Measurements from ENCODE around the gene GRIN3A.

The GRIN3A gene

DNA sequence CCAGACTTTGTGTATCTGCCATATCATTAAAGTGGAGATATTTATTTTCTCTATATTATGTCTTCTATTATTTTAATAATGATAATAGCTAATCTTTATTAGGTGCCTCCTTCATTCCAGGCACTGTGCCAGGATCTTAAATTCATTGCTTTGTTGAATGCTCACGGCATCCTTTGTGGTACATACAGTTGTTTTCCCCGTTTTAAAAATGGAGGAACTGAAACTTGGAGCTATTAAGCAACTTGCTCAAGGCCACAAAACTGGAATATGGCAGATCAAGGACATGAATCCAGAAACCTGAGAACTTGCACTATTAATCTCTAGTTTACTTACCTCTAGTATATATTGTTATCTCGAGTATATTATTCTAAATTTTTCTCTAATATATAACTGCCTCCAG, 102.2 kb downstream of the GRIN3A start:
- no peak overlapping the region for H3K27ac ChIP-seq (ENCODE audit: low read length, poor library complexity, severe bottlenecking)
- H3K14ac ChIP-seq (ENCODE audit: low read length in 2 of 2): no peak overlapping the region
- H4K91ac ChIP-seq (ENCODE audit: low read length): no peak overlapping the region
- H2BK15ac ChIP-seq (ENCODE audit: low read depth, poor library complexity, severe bottlenecking): no peak overlapping the region
- no peaks in the 10 kb centered on the region for H3K79me1 ChIP-seq (replicated peaks; ENCODE audit: low read length, poor library complexity, severe bottlenecking)
- H3K9me3 ChIP-seq (ENCODE audit: control insufficient read depth, low read length): no peaks in the 10 kb centered on the region
- H3K4ac ChIP-seq (ENCODE audit: low read depth in 1 of 2, low read length in 2 of 2): no peak overlapping the region
- no peak overlapping the region for H2AK5ac ChIP-seq (ENCODE audit: low read length, severe bottlenecking)
- H3K23ac ChIP-seq (ENCODE audit: low read length in 2 of 2): no peak overlapping the region
- DNase-seq: no peak
- no peak overlapping the region for H2BK120ac ChIP-seq (ENCODE audit: low read depth, low read length)
- WGBS: 73% methylated on average over 2 of the region's 3 CpGs
- H2AFZ ChIP-seq (ENCODE audit: low read depth, low read length): no peak overlapping the region
- H3K9ac ChIP-seq (ENCODE audit: low read length): no peak overlapping the region
- no peaks in the 10 kb centered on the region for H3K4me1 ChIP-seq (ENCODE audit: control insufficient read depth, insufficient read depth, low read depth, low read length)
- no peak overlapping the region for H3K4me2 ChIP-seq (ENCODE audit: low read length, poor library complexity, severe bottlenecking)
- H3K36me3 ChIP-seq (ENCODE audit: control insufficient read depth in 1 of 2, insufficient read depth in 2 of 2, low read depth in 1 of 2, low read length in 2 of 2): no peaks in the 10 kb centered on the region
- no peaks in the 10 kb centered on the region for H3K27me3 ChIP-seq (ENCODE audit: control insufficient read depth in 1 of 2, insufficient read depth in 1 of 2, low read length in 2 of 2)
- H3K4me3 ChIP-seq (ENCODE audit: insufficient read depth in 1 of 2, low read depth in 1 of 2, low read length in 2 of 2): no peak overlapping the region
- no peak overlapping the region for H3K18ac ChIP-seq (ENCODE audit: low read depth in 1 of 2, low read length in 2 of 2)
- no peak overlapping the region for H2BK5ac ChIP-seq (ENCODE audit: low read depth, low read length, poor library complexity, severe bottlenecking)
- no peak overlapping the region for H4K8ac ChIP-seq (ENCODE audit: low read length)
- H2BK12ac ChIP-seq (ENCODE audit: low read length in 2 of 2): no peak overlapping the region

GRCh38 chr9:101635473-101635872, 103.0 kb downstream of the GRIN3A start:
- H2BK15ac ChIP-seq (ENCODE audit: low read depth, poor library complexity, severe bottlenecking): no peak overlapping the region
- no peak overlapping the region for H2AFZ ChIP-seq (ENCODE audit: low read depth, low read length)
- no peak overlapping the region for H2AK5ac ChIP-seq (ENCODE audit: low read length, severe bottlenecking)
- no CpG with 5 or more reads among the region's 1 CpG for WGBS
- no peak overlapping the region for H2BK120ac ChIP-seq (ENCODE audit: low read depth, low read length)
- H3K4ac ChIP-seq (ENCODE audit: low read depth in 1 of 2, low read length in 2 of 2): no peak overlapping the region
- no peak overlapping the region for H3K9ac ChIP-seq (ENCODE audit: low read length)
- H4K91ac ChIP-seq (ENCODE audit: low read length): no peak overlapping the region
- no peaks in the 10 kb centered on the region for H3K79me1 ChIP-seq (replicated peaks; ENCODE audit: low read length, poor library complexity, severe bottlenecking)
- no peaks in the 10 kb centered on the region for H3K36me3 ChIP-seq (ENCODE audit: control insufficient read depth in 1 of 2, insufficient read depth in 2 of 2, low read depth in 1 of 2, low read length in 2 of 2)
- H3K4me3 ChIP-seq (ENCODE audit: insufficient read depth in 1 of 2, low read depth in 1 of 2, low read length in 2 of 2): no peak overlapping the region
- H4K8ac ChIP-seq (ENCODE audit: low read length): no peak overlapping the region
- no peak overlapping the region for H3K4me2 ChIP-seq (ENCODE audit: low read length, poor library complexity, severe bottlenecking)
- no peaks in the 10 kb centered on the region for H3K4me1 ChIP-seq (ENCODE audit: control insufficient read depth, insufficient read depth, low read depth, low read length)
- no peaks in the 10 kb centered on the region for H3K9me3 ChIP-seq (ENCODE audit: control insufficient read depth, low read length)
- no peak overlapping the region for H3K18ac ChIP-seq (ENCODE audit: low read depth in 1 of 2, low read length in 2 of 2)
- H3K27ac ChIP-seq (ENCODE audit: low read length, poor library complexity, severe bottlenecking): no peak overlapping the region
- H2BK12ac ChIP-seq (ENCODE audit: low read length in 2 of 2): no peak overlapping the region
- no peak overlapping the region for H3K23ac ChIP-seq (ENCODE audit: low read length in 2 of 2)
- no peak for DNase-seq
- H3K14ac ChIP-seq (ENCODE audit: low read length in 2 of 2): no peak overlapping the region
- no peaks in the 10 kb centered on the region for H3K27me3 ChIP-seq (ENCODE audit: control insufficient read depth in 1 of 2, insufficient read depth in 1 of 2, low read length in 2 of 2)
- no peak overlapping the region for H2BK5ac ChIP-seq (ENCODE audit: low read depth, low read length, poor library complexity, severe bottlenecking)

DNA sequence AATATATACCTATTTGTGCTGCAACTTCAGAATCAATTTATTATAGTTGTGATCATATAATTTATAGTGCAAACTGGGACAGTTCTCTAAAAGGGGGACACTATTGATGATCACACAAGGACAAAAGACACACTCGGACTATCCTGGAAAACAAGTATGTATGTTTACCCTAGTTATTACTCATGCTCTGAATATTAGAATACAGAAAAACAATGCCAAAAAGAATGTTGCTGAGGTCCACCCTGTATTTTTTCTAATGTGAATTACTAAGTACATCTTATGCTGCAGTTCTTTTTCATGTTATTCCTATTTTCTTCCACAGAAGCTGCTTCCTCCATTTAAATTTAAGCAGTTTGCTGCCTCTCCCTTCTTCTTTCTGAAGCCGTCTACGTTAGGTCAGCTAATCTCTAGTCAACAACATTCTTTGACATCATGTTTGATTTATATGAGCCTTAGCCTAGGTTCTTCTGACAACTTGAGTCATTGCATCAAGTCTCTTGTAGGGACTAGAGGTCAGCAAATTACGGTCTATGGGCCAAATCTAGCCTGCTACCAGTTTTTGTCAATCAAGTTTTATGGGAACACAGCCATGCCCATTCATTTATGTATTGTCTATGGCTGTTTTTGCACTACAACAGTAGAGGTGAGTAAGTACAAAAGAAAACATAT, 103.6 kb downstream of the GRIN3A start:
- Histone ChIP-seq H2AK5ac (ENCODE audit: low read length, severe bottlenecking) (no peak overlapping the region), H2BK12ac (ENCODE audit: low read length in 2 of 2) (no peak overlapping the region), H3K79me1 (replicated peaks; ENCODE audit: low read length, poor library complexity, severe bottlenecking) (no peaks in the 10 kb centered on the region), H4K91ac (ENCODE audit: low read length) (no peak overlapping the region), H3K36me3 (ENCODE audit: control insufficient read depth in 1 of 2, insufficient read depth in 2 of 2, low read depth in 1 of 2, low read length in 2 of 2) (no peaks in the 10 kb centered on the region), H2BK15ac (ENCODE audit: low read depth, poor library complexity, severe bottlenecking) (no peak overlapping the region), H2AFZ (ENCODE audit: low read depth, low read length) (no peak overlapping the region), H4K8ac (ENCODE audit: low read length) (no peak overlapping the region), H3K23ac (ENCODE audit: low read length in 2 of 2) (no peak overlapping the region), H3K9ac (ENCODE audit: low read length) (no peak overlapping the region), H3K18ac (ENCODE audit: low read depth in 1 of 2, low read length in 2 of 2) (no peak overlapping the region), H2BK120ac (ENCODE audit: low read depth, low read length) (no peak overlapping the region), H2BK5ac (ENCODE audit: low read depth, low read length, poor library complexity, severe bottlenecking) (no peak overlapping the region), H3K4me3 (ENCODE audit: insufficient read depth in 1 of 2, low read depth in 1 of 2, low read length in 2 of 2) (no peak overlapping the region), H3K27ac (ENCODE audit: low read length, poor library complexity, severe bottlenecking) (no peak overlapping the region), H3K4me2 (ENCODE audit: low read length, poor library complexity, severe bottlenecking) (no peak overlapping the region), H3K4ac (ENCODE audit: low read depth in 1 of 2, low read length in 2 of 2) (no peak overlapping the region), H3K9me3 (ENCODE audit: control insufficient read depth, low read length) (no peaks in the 10 kb centered on the region), H3K4me1 (ENCODE audit: control insufficient read depth, insufficient read depth, low read depth, low read length) (no peaks in the 10 kb centered on the region), H3K27me3 (ENCODE audit: control insufficient read depth in 1 of 2, insufficient read depth in 1 of 2, low read length in 2 of 2) (no peaks in the 10 kb centered on the region), H3K14ac (ENCODE audit: low read length in 2 of 2) (no peak overlapping the region)
- DNase-seq: no peak
- WGBS: 54% methylated on average over 3 of the region's 4 CpGs

DNA sequence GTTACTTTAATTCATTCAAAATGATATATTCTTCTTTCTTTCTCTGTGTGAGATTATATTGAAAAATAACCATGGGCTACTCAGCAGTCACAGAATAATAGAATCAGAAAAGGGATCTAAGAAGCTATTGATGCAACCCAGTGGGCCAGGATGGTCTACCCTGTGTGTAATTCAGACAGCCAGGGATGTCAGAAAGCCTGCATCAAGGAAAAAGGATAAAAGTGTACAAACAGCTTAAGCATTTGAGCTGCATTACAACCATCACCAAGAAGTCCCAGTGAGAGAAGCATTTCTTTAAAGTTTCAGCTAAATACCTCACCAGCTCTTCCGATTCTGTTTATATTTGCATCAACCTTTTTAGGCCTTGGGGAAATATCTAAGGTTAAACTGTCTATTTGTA, 105.8 kb downstream of the GRIN3A start:
- H3K4me2 ChIP-seq (ENCODE audit: low read length, poor library complexity, severe bottlenecking): no peak overlapping the region
- DNase-seq: no peak
- no peak overlapping the region for H3K4ac ChIP-seq (ENCODE audit: low read depth in 1 of 2, low read length in 2 of 2)
- H2AK5ac ChIP-seq (ENCODE audit: low read length, severe bottlenecking): no peak overlapping the region
- no peak overlapping the region for H3K18ac ChIP-seq (ENCODE audit: low read depth in 1 of 2, low read length in 2 of 2)
- no peaks in the 10 kb centered on the region for H3K9me3 ChIP-seq (ENCODE audit: control insufficient read depth, low read length)
- H2BK15ac ChIP-seq (ENCODE audit: low read depth, poor library complexity, severe bottlenecking): no peak overlapping the region
- H2AFZ ChIP-seq (ENCODE audit: low read depth, low read length): no peak overlapping the region
- no peaks in the 10 kb centered on the region for H3K36me3 ChIP-seq (ENCODE audit: control insufficient read depth in 1 of 2, insufficient read depth in 2 of 2, low read depth in 1 of 2, low read length in 2 of 2)
- no peak overlapping the region for H3K23ac ChIP-seq (ENCODE audit: low read length in 2 of 2)
- H2BK5ac ChIP-seq (ENCODE audit: low read depth, low read length, poor library complexity, severe bottlenecking): no peak overlapping the region
- no peak overlapping the region for H3K4me3 ChIP-seq (ENCODE audit: insufficient read depth in 1 of 2, low read depth in 1 of 2, low read length in 2 of 2)
- H2BK120ac ChIP-seq (ENCODE audit: low read depth, low read length): no peak overlapping the region
- no peaks in the 10 kb centered on the region for H3K4me1 ChIP-seq (ENCODE audit: control insufficient read depth, insufficient read depth, low read depth, low read length)
- no peak overlapping the region for H3K14ac ChIP-seq (ENCODE audit: low read length in 2 of 2)
- H2BK12ac ChIP-seq (ENCODE audit: low read length in 2 of 2): no peak overlapping the region
- no peaks in the 10 kb centered on the region for H3K79me1 ChIP-seq (replicated peaks; ENCODE audit: low read length, poor library complexity, severe bottlenecking)
- H4K91ac ChIP-seq (ENCODE audit: low read length): no peak overlapping the region
- H3K27ac ChIP-seq (ENCODE audit: low read length, poor library complexity, severe bottlenecking): no peak overlapping the region
- no peak overlapping the region for H3K9ac ChIP-seq (ENCODE audit: low read length)
- no CpG with 5 or more reads among the region's 1 CpG for WGBS
- H3K27me3 ChIP-seq (ENCODE audit: control insufficient read depth in 1 of 2, insufficient read depth in 1 of 2, low read length in 2 of 2): no peaks in the 10 kb centered on the region
- no peak overlapping the region for H4K8ac ChIP-seq (ENCODE audit: low read length)
